ENCODE measurements around the gene CHST15. TPM values are rescaled to one million over a fixed set of nuclear protein-coding genes. Genes with fewer than 3 reads are reported as not detected.

The CHST15 gene
- total and polyA plus RNA-seq, 8 donors, result 2.6 to 30.4 (median 14.6) TPM

- Histone ChIP-seq H3K27me3 (no peaks in the 10 kb centered on the region), H3K36me3 (no peaks in the 10 kb centered on the region), H3K9me3 (no peaks in the 10 kb centered on the region), H3K4me3 (no peak overlapping the region), H3K27ac (peak overlapping the region in 3 of 5 donors; percentile 4 to 54 (median 30)), H3K4me1 (peaks cover 0 to 9% (median 8%) of the 10 kb centered on the region in 4 donors)
- WGBS, 5 donors, result 68 to 89% (median 79%) methylated on average over 3 to 4 of the region's 4 CpGs
- no peak for DNase-seq
- intact Hi-C loops (cut with DNase I; ENCODE audit: low total_unique reads), result no loop called here
- TF ChIP-seq CTCF (IDR thresholded peaks at IDR 0.05), result no peak
Measured at GRCh38 chr10:124119216-124119615, 25.8 kb upstream of the CHST15 start.

- H3K27me3 ChIP-seq, result no peaks in the 10 kb centered on the region
- H3K27ac ChIP-seq, result no peak overlapping the region
- no peak overlapping the region for H3K4me3 ChIP-seq
- no peak for TF ChIP-seq EP300 (IDR thresholded peaks at IDR 0.05)
- no peak for TF ChIP-seq POLR2A (IDR thresholded peaks at IDR 0.05)
- no peak for TF ChIP-seq POLR2AphosphoS5 (IDR thresholded peaks at IDR 0.05)
- no peak for TF ChIP-seq CTCF (IDR thresholded peaks at IDR 0.05)
- 91 to 95% (median 93%) methylated on average over 6 of the region's 6 CpGs for WGBS, 5 donors
- H3K36me3 ChIP-seq, result no peaks in the 10 kb centered on the region
- DNase-seq, result no peak
- intact Hi-C loops (cut with DNase I; ENCODE audit: low total_unique reads), result no loop called here
- H3K4me1 ChIP-seq, result peaks cover 0 to 9% (median 8%) of the 10 kb centered on the region in 4 donors
- no peaks in the 10 kb centered on the region for H3K9me3 ChIP-seq
Measured at GRCh38 chr10:124117833-124118232, 24.4 kb upstream of the CHST15 start.

- no peak for TF ChIP-seq POLR2A (IDR thresholded peaks at IDR 0.05)
- Histone ChIP-seq H3K27me3 (no peaks in the 10 kb centered on the region), H3K4me3 (no peak overlapping the region), H3K27ac (no peak overlapping the region), H3K9me3 (no peaks in the 10 kb centered on the region), H3K36me3 (no peaks in the 10 kb centered on the region), H3K4me1 (peaks cover 0 to 9% (median 8%) of the 10 kb centered on the region in 4 donors)
- WGBS, 5 donors, result 90 to 94% (median 93%) methylated on average over 5 of the region's 5 CpGs
- intact Hi-C loops (cut with DNase I; ENCODE audit: low total_unique reads), result no loop called here
- DNase-seq, result no peak
Measured at GRCh38 chr10:124117511-124117785, 24.1 kb upstream of the CHST15 start.

GRCh38 chr10:124116771-124117510 lies 23.5 kb upstream of the CHST15 start:
- Histone ChIP-seq H3K4me3 (no peak overlapping the region), H3K36me3 (no peaks in the 10 kb centered on the region), H3K9me3 (no peaks in the 10 kb centered on the region), H3K27me3 (no peaks in the 10 kb centered on the region), H3K4me1 (peaks cover 0 to 9% (median 8%) of the 10 kb centered on the region in 4 donors), H3K27ac (no peak overlapping the region)
- intact Hi-C loops (cut with DNase I; ENCODE audit: low total_unique reads), result no loop called here
- WGBS, 5 donors, result 37 to 70% (median 46%) methylated on average over 9 to 12 of the region's 12 CpGs
- TF ChIP-seq EP300 (IDR thresholded peaks at IDR 0.05) (no peak), CTCF (IDR thresholded peaks at IDR 0.05) (no peak), POLR2A (IDR thresholded peaks at IDR 0.05) (no peak), POLR2AphosphoS5 (IDR thresholded peaks at IDR 0.05) (no peak)
- DNase-seq, result peak in 1 of 2 donors; percentile 50

- Histone ChIP-seq H3K27me3 (no peaks in the 10 kb centered on the region), H3K9me3 (no peaks in the 10 kb centered on the region), H3K4me1 (peaks cover 0 to 9% (median 7%) of the 10 kb centered on the region in 4 donors), H3K4me3 (no peak overlapping the region), H3K36me3 (no peaks in the 10 kb centered on the region), H3K27ac (no peak overlapping the region)
- intact Hi-C loops (cut with DNase I; ENCODE audit: low total_unique reads), result no loop called here
- TF ChIP-seq POLR2A (IDR thresholded peaks at IDR 0.05) (no peak), CTCF (IDR thresholded peaks at IDR 0.05) (no peak), EP300 (IDR thresholded peaks at IDR 0.05) (no peak), POLR2AphosphoS5 (IDR thresholded peaks at IDR 0.05) (no peak)
- WGBS, 5 donors, result 90 to 96% (median 93%) methylated on average over 4 of the region's 4 CpGs
- no peak for DNase-seq
Measured at GRCh38 chr10:124114696-124115095, 21.3 kb upstream of the CHST15 start.
